Keratinocyte (primary cell): ENCODE results near the gene DYNAP. TPM values are rescaled to one million over a fixed set of nuclear protein-coding genes. Genes with fewer than 3 reads are reported as not detected.

Experiments
- DNase-seq: peaks from one replicate; pipeline ENCODE4 v3.0.0-alpha.2; 2011; ENCODE audit warnings: low read depth, missing footprints, low spot score
- FAIRE-seq: peaks from 2 replicates; lab custom pipeline; 2011; peaks lifted over from hg19 to GRCh38; lab: Jason Lieb, UNC
- H2AFZ ChIP-seq: 2 replicates; pipeline ENCODE4 v1.6.0; 2012; ENCODE audit warnings: low read length, control low read depth, inconsistent platforms; ENCODE audit not compliant: control insufficient read depth
- H3K27ac ChIP-seq: 2 replicates; pipeline ENCODE4 v1.5.1; 2011; ENCODE audit warnings: low read length; ENCODE audit not compliant: control insufficient read depth, insufficient read depth
- H3K27me3 ChIP-seq: 3 replicates; pipeline ENCODE4 v1.6.0; 2011; ENCODE audit warnings: low read length; ENCODE audit not compliant: control insufficient read depth, insufficient read depth; ENCODE audit errors: extremely low read depth
- H3K36me3 ChIP-seq, 2 experiments: 2 replicates in 1 of 2; 3 replicates in 1 of 2; pipeline ENCODE4 v1.5.1; 2011; ENCODE audit warnings: low read length in 2 of 2, mild to moderate bottlenecking in 1 of 2; ENCODE audit not compliant: control insufficient read depth in 2 of 2, insufficient read depth in 2 of 2; ENCODE audit errors: extremely low read depth in 1 of 2
- H3K4me1 ChIP-seq: 3 replicates; pipeline ENCODE4 v1.5.1; 2011; ENCODE audit warnings: low read length; ENCODE audit not compliant: control insufficient read depth, insufficient read depth; ENCODE audit errors: extremely low read depth
- H3K4me2 ChIP-seq: 3 replicates; pipeline ENCODE4 v1.6.0; 2011; ENCODE audit warnings: low read depth, low read length; ENCODE audit not compliant: control insufficient read depth, insufficient read depth; ENCODE audit errors: extremely low read depth
- H3K4me3 ChIP-seq, 3 experiments: fragments of 200-600 bp in 1 of 3; sonication (generic) in 1 of 3; 2 replicates in 2 of 3; 3 replicates in 1 of 3; pipeline ENCODE4 v1.5.1; 2011 to 2016; ENCODE audit warnings: low read length in 3 of 3, mild to moderate bottlenecking in 3 of 3, control low read depth in 2 of 3, inconsistent platforms in 1 of 3, low read depth in 1 of 3, mixed read lengths in 1 of 3, mixed run types in 1 of 3, moderate library complexity in 1 of 3; ENCODE audit not compliant: control insufficient read depth in 2 of 3, insufficient read depth in 2 of 3; ENCODE audit errors: extremely low read depth in 1 of 3
- H3K79me2 ChIP-seq: 2 replicates; pipeline ENCODE4 v1.6.0; 2012; ENCODE audit warnings: low read length; ENCODE audit not compliant: control insufficient read depth, insufficient read depth
- H3K9ac ChIP-seq: 3 replicates; pipeline ENCODE4 v1.6.0; 2011; ENCODE audit warnings: low read length; ENCODE audit not compliant: control insufficient read depth, insufficient read depth; ENCODE audit errors: extremely low read depth
- H3K9me1 ChIP-seq: 3 replicates; pipeline ENCODE4 v1.6.0; 2011; ENCODE audit warnings: low read length; ENCODE audit not compliant: control insufficient read depth, insufficient read depth; ENCODE audit errors: extremely low read depth
- H3K9me3 ChIP-seq: 2 replicates; pipeline ENCODE4 v1.5.1; 2012; ENCODE audit warnings: low read depth, low read length; ENCODE audit not compliant: control insufficient read depth
- H4K20me1 ChIP-seq: 3 replicates; pipeline ENCODE4 v1.6.0; 2011; ENCODE audit warnings: low read length; ENCODE audit not compliant: control insufficient read depth, insufficient read depth; ENCODE audit errors: extremely low read depth
- EZH2 ChIP-seq: IDR thresholded peaks from one replicate; pipeline ENCODE4 v1.6.1; 2012; ENCODE audit warnings: inconsistent platforms, mild to moderate bottlenecking, low read length, moderate library complexity
- dilution Hi-C: fragments of 300-500 bp; cut with MboI; formaldehyde crosslinking; loops from one replicate; pipeline ENCODE4 v1.7.0; 2020; ENCODE audit warnings: low sequenced_read_pairs; ENCODE audit not compliant: extremely low pct_ligation_motif_present
- polyA plus RNA-seq, 5 experiments: library from polyadenylated mRNA; depleted of rRNA in 3 of 5; stranded (reverse) in 3 of 5; stranded (forward) in 1 of 5; unstranded in 1 of 5; fragments of >200 nt; gene quantifications; 1 replicate in 1 of 5; 2 replicates in 3 of 5; 3 replicates in 1 of 5; pipeline versions ENCODE4 v1.2.1 to v1.2.3, GENCODE V29; 2011 to 2012; ENCODE audit warnings: missing spikeins in 2 of 5, low read depth in 1 of 5, low replicate concordance in 1 of 5
- TF ChIP-seq, protein P1 (sequence below), 3 experiments: IDR thresholded peaks in 1 of 3; conservative IDR thresholded peaks in 1 of 3; optimal IDR thresholded peaks in 1 of 3; 2 replicates in 2 of 3; 3 replicates in 1 of 3; pipeline versions ENCODE3 to v1.5.1; 2011; ENCODE audit warnings: low read length in 3 of 3, mild to moderate bottlenecking in 3 of 3, moderate library complexity in 2 of 3, control low read depth in 1 of 3, inconsistent platforms in 1 of 3; ENCODE audit not compliant: insufficient read depth in 2 of 3; ENCODE audit errors: extremely low read depth in 1 of 3

The DYNAP gene
- polyA plus RNA-seq, 1 donor (not counting 4 experiments of a cell fraction or from before 2014, with no cell fraction given): not detected

DNA sequence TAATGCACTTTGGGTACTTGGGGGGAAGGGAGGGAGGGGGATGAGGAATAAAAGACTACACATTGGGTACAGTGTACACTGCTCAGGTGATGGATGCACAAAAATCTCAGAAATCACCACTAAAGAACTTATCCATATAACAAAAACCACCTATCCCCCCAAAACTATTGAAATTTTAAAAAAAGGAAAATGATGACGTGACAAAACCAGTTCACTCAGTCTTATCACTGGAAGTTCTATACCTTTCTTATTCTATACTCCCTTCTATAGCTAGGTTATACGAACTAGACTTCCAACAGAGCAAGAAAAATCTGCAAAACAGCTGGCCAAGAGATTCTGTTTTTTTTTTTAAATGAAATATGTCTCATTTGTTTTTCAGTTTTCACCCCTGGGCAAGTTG lies 20.8 kb downstream of the DYNAP start:
- FAIRE-seq: no peak
- no peak for TF ChIP-seq EZH2
- TF ChIP-seq, protein P1, sequence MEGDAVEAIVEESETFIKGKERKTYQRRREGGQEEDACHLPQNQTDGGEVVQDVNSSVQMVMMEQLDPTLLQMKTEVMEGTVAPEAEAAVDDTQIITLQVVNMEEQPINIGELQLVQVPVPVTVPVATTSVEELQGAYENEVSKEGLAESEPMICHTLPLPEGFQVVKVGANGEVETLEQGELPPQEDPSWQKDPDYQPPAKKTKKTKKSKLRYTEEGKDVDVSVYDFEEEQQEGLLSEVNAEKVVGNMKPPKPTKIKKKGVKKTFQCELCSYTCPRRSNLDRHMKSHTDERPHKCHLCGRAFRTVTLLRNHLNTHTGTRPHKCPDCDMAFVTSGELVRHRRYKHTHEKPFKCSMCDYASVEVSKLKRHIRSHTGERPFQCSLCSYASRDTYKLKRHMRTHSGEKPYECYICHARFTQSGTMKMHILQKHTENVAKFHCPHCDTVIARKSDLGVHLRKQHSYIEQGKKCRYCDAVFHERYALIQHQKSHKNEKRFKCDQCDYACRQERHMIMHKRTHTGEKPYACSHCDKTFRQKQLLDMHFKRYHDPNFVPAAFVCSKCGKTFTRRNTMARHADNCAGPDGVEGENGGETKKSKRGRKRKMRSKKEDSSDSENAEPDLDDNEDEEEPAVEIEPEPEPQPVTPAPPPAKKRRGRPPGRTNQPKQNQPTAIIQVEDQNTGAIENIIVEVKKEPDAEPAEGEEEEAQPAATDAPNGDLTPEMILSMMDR (optimal IDR thresholded peaks at IDR 0.05 in 1 of 3, IDR thresholded peaks at IDR 0.05 in 1 of 3, conservative IDR thresholded peaks at IDR 0.05 in 1 of 3; ENCODE audit: extremely low read depth in 1 of 3, insufficient read depth in 2 of 3, low read length in 3 of 3): no peak
- Histone ChIP-seq H4K20me1 (no peaks in the 10 kb centered on the region), H2AFZ (no peak overlapping the region), H3K79me2 (no peaks in the 10 kb centered on the region), H3K36me3 (no peaks in the 10 kb centered on the region), H3K9ac (no peak overlapping the region), H3K4me3 (no peak overlapping the region), H3K27ac (no peak overlapping the region), H3K4me1 (peaks cover 7% of the 10 kb centered on the region), H3K27me3 (no peaks in the 10 kb centered on the region), H3K4me2 (no peak overlapping the region), H3K9me1 (no peaks in the 10 kb centered on the region), H3K9me3 (no peaks in the 10 kb centered on the region)
- dilution Hi-C loops: no loop called here
- no peak for DNase-seq

DNA sequence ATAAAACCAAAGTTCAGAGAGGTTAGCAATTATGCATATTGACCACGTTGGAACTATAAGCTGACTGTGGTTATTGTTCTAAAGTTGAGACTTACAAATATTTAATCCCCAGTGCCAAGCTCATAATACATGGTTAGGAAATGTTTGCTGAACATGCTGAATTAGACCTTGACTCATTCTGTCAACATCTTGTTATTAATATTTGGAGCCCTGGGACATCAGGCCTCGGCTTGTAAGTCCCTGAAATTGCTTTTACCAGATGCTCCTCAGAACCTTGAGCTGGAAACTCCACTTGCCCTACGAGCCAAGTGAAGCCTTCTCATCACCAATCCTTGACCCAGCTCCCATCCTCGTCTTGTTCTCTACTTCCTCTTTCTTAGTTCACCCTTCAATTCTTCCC lies 21.2 kb downstream of the DYNAP start:
- H3K36me3 ChIP-seq: no peaks in the 10 kb centered on the region
- no peak for FAIRE-seq
- H3K9me3 ChIP-seq: no peaks in the 10 kb centered on the region
- no peak overlapping the region for H3K9ac ChIP-seq
- H3K4me2 ChIP-seq: no peak overlapping the region
- no peak for DNase-seq
- H4K20me1 ChIP-seq: no peaks in the 10 kb centered on the region
- TF ChIP-seq EZH2: no peak
- TF ChIP-seq, protein P1 (optimal IDR thresholded peaks at IDR 0.05 in 1 of 3, IDR thresholded peaks at IDR 0.05 in 1 of 3, conservative IDR thresholded peaks at IDR 0.05 in 1 of 3; ENCODE audit: extremely low read depth in 1 of 3, insufficient read depth in 2 of 3, low read length in 3 of 3): no peak
- H3K27ac ChIP-seq: no peak overlapping the region
- dilution Hi-C loops: no loop called here
- no peak overlapping the region for H3K4me3 ChIP-seq
- peaks cover 5% of the 10 kb centered on the region for H3K4me1 ChIP-seq
- H3K79me2 ChIP-seq: no peaks in the 10 kb centered on the region
- no peaks in the 10 kb centered on the region for H3K27me3 ChIP-seq
- no peaks in the 10 kb centered on the region for H3K9me1 ChIP-seq
- no peak overlapping the region for H2AFZ ChIP-seq
